ENCODE data around the gene ENAH.

ENAH gene

GRCh38 chr1:225554216-225554812 is 98.6 kb downstream of the ENAH start:
- no peak for DNase-seq

DNA sequence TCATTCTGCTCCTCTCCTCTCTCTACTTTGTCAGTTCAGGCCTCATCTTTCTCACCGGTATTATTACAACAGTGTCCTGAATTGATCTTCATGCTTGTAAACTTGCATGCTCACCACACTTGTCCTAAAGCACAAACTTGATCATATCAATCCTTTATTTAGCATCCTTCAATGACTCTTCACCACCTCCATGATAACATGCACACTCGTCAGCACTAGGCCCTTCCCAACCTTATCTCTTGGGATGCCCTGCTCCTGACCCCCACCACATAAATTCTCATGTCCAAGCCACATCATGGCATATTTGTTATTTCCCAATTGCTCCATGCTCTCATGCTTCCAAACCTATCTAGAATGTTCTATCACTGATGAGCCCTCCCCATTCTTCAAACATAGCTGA is 103.1 kb downstream of the ENAH start:
- no peak for DNase-seq

GRCh38 chr1:225548140-225548857 is 104.6 kb downstream of the ENAH start:
- no peak for DNase-seq

DNA sequence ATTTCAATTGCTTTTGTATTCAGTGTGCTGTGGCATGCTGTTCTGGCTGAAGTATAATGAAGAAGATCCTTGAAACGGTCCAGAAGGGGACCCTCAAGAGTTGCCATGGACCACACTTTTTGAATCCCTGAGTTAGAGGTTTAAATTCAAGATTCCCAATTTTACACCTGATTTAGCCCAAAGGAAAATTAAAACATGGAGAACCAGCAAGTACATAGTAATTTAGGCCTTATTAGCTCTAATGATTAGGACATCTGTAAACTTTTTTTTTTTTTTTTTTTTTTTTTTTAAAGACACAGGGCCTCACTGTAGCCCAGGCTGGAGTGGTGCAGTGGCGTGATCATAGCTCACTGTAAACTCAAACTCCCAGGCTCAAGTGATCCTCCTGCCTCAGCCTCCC is 107.3 kb downstream of the ENAH start:
- DNase-seq: no peak

DNA sequence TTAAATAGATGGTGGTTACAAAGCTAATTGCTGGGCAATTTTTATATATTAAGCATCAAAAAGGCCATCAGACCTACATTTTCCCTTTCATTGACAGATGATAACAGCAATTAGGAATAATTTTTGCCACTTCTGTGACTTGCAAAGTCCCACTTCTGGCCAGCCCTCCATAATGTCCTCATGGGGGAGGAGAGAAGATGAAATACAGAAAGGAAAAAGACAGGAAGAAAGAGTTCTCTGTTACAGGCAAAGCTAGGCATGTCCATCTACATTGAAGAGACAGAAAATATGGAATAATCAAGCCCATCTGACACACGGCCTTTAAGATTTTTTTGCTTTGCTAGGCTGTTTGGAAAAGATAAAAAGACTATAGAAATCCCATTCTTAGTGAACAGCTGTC is 108.0 kb downstream of the ENAH start:
- DNase-seq: no peak

- DNase-seq: no peak
These were observed 108.7 kb downstream of the ENAH start for GRCh38 chr1:225544263-225544662.

GRCh38 chr1:225543350-225543749 is 109.6 kb downstream of the ENAH start:
- DNase-seq: no peak

- no peak for DNase-seq
These were observed 111.5 kb downstream of the ENAH start for GRCh38 chr1:225541383-225541782.

GRCh38 chr1:225539575-225539974 is 113.3 kb downstream of the ENAH start:
- DNase-seq: no peak

DNA sequence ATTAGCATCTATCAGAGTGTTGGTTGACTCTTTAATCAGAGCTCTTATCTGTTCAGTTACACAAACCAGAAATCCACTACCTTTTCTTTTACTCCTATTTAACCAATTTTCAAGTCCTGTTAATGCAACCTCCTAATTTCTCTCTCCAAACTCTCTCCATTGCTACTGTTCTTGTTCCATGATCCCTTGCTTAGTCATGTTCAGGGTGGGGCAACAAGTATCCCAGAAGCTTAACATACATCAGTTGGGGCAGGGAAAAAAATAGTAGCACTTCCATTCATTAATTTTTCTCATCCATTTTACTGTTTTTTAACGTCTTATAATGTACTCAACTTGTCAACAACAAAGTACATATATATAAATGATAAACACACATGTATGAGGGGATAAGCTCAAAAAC is 113.9 kb downstream of the ENAH start:
- no peak for DNase-seq

- no peak for DNase-seq
These were observed 115.2 kb downstream of the ENAH start for GRCh38 chr1:225537554-225538251.

DNA sequence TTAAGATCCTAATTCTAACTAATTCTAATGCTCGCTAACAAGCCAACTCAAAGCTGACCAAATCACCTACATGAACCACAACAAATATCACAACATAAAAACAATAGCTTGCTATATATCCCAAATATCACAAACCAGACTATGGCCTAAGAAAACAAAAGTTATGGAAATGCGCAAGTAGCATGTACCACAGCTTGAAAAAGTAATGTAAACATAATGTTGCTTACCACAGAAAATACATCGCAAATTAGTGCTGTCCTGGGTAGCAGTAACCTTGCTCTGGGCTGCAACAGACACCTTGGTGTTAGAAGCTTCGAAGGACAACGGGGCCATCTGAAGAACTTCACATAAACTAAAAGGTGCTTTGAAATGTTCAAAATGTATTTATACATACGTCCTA is 117.6 kb downstream of the ENAH start:
- no peak for DNase-seq

- no peak for DNase-seq
These were observed 118.2 kb downstream of the ENAH start for GRCh38 chr1:225534772-225535171.

DNA sequence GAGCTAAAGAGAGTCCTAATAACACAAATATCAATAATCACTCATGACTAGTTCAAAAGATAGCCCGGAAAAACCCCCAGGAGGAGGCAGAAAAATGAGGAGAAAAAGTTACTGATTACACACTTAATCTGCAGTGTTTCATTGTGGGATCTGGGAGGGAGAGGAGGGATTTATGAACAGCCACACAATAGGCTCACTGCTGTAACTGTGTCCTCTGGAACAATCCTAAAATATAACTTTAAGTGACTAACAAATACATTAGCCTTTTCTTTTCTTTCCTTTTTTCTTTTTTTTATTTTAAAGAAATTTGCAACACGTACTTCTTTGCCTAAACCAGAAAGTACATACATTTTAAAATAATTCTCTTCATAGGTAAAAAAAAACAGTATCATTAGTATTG is 118.8 kb downstream of the ENAH start:
- no peak for DNase-seq

- no peak for DNase-seq
These were observed 119.7 kb downstream of the ENAH start for GRCh38 chr1:225533238-225533637.

GRCh38 chr1:225532240-225532944 is 120.5 kb downstream of the ENAH start:
- DNase-seq: no peak

GRCh38 chr1:225529726-225530125 is 123.2 kb downstream of the ENAH start:
- DNase-seq: no peak

DNA sequence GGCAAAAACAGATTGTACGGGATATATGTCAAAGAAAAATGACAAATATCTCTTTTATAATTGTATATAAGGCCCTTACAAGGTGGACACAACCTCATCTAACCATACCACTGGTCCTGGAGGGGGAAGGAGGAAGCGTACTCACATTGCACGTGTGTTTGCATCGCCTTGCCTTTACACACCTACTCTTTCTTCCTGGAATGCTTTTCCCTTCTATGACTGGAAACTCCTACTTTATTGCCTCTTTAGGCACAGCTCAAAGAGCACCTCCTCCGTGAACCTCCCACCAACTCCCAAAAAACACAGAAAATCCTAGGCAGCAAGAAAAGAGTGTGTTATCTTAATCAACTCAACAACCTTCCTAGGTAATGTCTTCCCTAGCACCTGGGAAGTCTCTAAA is 125.3 kb downstream of the ENAH start:
- DNase-seq: no peak

- no peak for DNase-seq
These were observed 126.0 kb downstream of the ENAH start for GRCh38 chr1:225526878-225527277.

GRCh38 chr1:225525377-225525776 is 127.5 kb downstream of the ENAH start:
- no peak for DNase-seq

DNA sequence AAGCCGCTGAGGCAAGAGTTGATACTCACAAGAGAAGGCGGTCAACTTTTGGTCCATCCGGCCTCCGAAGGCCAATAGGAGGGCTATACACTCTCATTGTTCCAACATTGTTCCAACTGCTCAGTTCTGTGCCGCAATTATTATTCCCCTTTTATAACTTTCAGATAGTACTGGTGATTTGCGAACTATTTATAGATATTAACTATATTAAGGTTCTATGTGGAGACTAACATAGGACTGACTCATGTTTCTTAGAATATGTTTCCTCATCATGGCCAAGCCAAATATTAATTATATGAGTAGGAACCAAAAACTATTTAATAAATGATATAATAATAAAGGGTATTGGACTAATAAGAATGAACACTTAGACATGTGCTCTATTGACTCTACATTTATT is 128.4 kb downstream of the ENAH start:
- DNase-seq: no peak

DNA sequence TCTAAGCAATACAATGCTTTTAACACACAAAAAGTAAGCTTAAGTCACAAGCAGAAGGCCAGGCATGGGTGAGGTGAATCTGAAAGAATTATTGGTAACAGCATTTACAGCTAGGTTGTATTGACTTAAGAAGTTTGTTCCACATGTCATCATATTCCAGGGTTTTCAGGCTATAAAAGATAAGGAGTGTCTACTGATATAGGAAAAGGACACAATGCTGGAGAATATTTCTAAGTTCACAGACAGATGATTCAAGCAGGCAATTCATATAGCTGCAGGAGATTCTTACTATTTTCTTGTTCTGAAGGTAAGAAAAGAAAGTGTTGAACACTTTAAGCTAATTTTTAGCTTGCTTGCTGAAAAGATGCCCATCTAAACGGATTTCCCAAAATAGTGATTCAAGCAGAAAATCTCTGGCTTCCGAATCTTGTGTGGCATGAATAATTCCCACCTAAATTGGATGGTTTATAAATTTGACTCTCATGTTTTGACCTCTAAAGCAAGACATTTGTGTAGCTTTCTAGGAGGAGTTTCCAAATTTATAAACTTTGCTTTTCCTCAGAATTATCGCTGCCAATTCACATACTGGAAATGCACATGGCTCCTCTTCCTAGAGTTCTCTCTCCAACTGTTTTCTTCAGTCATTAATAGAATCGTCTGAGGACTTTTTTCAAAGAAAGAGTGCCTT is 129.5 kb downstream of the ENAH start:
- no peak for DNase-seq

Measured in activated CD4-positive, alpha-beta T cell treated with anti-CD3 and anti-CD28 coated beads, Interleukin-2, amount 50 U/mL, for 48 hours (primary cell).